Hair follicular keratinocyte (primary cell): ENCODE results near the gene RPUSD3. TPM values are rescaled to one million over a fixed set of nuclear protein-coding genes. Genes with fewer than 3 reads are reported as not detected.

ENCODE experiments used
- total RNA-seq: library from RNA; depleted of rRNA; stranded (reverse); fragments of >200 nt; gene quantifications from 2 replicates; pipeline ENCODE4 v1.2.3, GENCODE V29; 2015

RPUSD3 gene
- total RNA-seq, result 46.5 and 67.4 TPM in 2 replicates

GRCh38 chr3:9843715-9844438 is at the start of gene RPUSD3:
Gene RPUSD3 (minus strand): TSS chr3:9844008. CDS start chr3:9843990, 18 bp downstream.

GRCh38 chr3:9890249-9891071 is 46.7 kb upstream of the RPUSD3 start, which contains the start of gene JAGN1:
Gene JAGN1 (plus strand): TSS chr3:9890610. CDS start chr3:9890723, 113 bp downstream.

DNA sequence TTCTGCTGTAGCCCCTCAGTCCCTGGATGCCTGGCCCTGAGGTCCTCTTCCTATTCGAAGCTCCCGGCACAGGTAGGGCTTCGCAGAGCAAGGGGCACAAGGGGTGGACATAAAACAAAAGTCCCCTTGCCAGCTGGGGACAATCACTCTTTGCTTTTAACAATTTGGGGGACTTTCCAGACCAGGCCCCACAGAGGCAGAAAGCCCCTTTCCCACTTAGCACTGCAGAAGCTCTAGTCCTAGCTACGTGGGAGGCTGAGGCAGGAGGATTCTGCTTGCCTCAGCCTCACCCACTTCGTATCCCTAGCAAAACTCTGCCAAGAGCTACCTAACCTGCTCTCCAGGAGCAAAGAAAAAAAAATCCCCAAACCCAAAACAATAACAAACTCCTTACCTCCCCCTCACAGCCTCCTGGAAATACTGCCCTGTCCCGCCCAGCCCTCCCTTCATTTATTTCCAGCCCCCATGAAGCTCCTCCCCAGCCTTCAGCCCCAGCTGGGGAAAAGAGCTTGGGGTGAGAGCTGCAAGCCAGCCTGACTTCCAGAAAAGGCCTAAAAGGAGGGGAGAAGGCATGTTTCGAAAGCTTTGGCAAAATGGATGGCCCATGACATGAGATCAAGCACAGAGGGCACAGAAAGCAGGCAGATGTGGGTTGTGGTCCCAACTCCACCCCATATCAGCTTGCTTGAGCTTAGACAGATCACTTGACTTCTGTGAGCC is 36.2 kb upstream of the RPUSD3 start, which contains the start of gene CIDEC:
Gene CIDEC (minus strand): TSS at position 424 of the 720 bp plus-strand sequence. CDS start 1,767 bp downstream, outside the sequence.

GRCh38 chr3:9809615-9810432 is 34.0 kb downstream of the RPUSD3 start, which contains the start of gene TTLL3:
Gene TTLL3 (plus strand): TSS chr3:9810262. CDS start chr3:9810662, 400 bp downstream.

GRCh38 chr3:9792405-9793160 is 51.2 kb downstream of the RPUSD3 start, which contains the start of the genes ARPC4 and TADA3:
Gene ARPC4 (plus strand): TSS chr3:9793082. CDS start chr3:9793122, 40 bp downstream.
Gene TADA3 (minus strand): TSS chr3:9792473. CDS start chr3:9791466, 1,007 bp downstream.

Other genes with a start within 250 kb of the RPUSD3 start
- 26.7 and 29.6 TPM in 2 replicates for gene MTMR14, start 194.5 kb downstream of the RPUSD3 start, total RNA-seq
- gene CPNE9, start 140.2 kb downstream of the RPUSD3 start, total RNA-seq, result not detected in 2 replicates
- gene BRPF1, start 112.3 kb downstream of the RPUSD3 start, total RNA-seq, result 8.9 and 10.3 TPM in 2 replicates
- gene OGG1, start 94.1 kb downstream of the RPUSD3 start, total RNA-seq, result 26.8 and 33.5 TPM in 2 replicates
- gene CAMK1, start 74.1 kb downstream of the RPUSD3 start, total RNA-seq, result 5.6 and 7.3 TPM in 2 replicates
- 89.3 and 110 TPM in 2 replicates for gene TADA3, start 51.5 kb downstream of the RPUSD3 start, total RNA-seq
- 174 and 226 TPM in 2 replicates for gene ARPC4, start 50.9 kb downstream of the RPUSD3 start, total RNA-seq
- gene TTLL3, start 33.7 kb downstream of the RPUSD3 start, total RNA-seq, result 6.0 and 6.3 TPM in 2 replicates
- not detected in 2 replicates for gene CIDEC, start 36.2 kb upstream of the RPUSD3 start, total RNA-seq
- gene JAGN1, start 46.6 kb upstream of the RPUSD3 start, total RNA-seq, result 37.6 and 63.4 TPM in 2 replicates
- 10.8 and 19.7 TPM in 2 replicates for gene IL17RE, start 58.8 kb upstream of the RPUSD3 start, total RNA-seq
- gene IL17RC, start 73.1 kb upstream of the RPUSD3 start, total RNA-seq, result 29.7 and 36.6 TPM in 2 replicates
- 23.1 and 59.0 TPM in 2 replicates for gene CRELD1, start 89.8 kb upstream of the RPUSD3 start, total RNA-seq
- 0.80 and 1.1 TPM in 2 replicates for gene PRRT3, start 108.4 kb upstream of the RPUSD3 start, total RNA-seq
- gene EMC3, start 142.8 kb upstream of the RPUSD3 start, total RNA-seq, result 37.2 and 39.0 TPM in 2 replicates
- 8.4 and 20.5 TPM in 2 replicates for gene FANCD2, start 182.4 kb upstream of the RPUSD3 start, total RNA-seq